GM12891 (cell line): ENCODE data around the gene ERN1.
A peak's percentile ranks its signal among the peaks of the same experiment; 100 is the strongest.

Experiments used
- POLR2A ChIP-seq: IDR thresholded peaks from 2 replicates; pipeline ENCODE4 v1.6.1; 2011; ENCODE audit warnings: low read depth, low read length, control low read depth
- POLR2AphosphoS5 ChIP-seq: IDR thresholded peaks from 2 replicates; pipeline ENCODE4 v1.6.1; 2011; ENCODE audit warnings: low read depth, low read length, control low read depth
- TAF1 ChIP-seq: IDR thresholded peaks from 2 replicates; pipeline ENCODE4 v1.6.1; 2011; ENCODE audit warnings: low read depth, low read length, control low read depth

DNA sequence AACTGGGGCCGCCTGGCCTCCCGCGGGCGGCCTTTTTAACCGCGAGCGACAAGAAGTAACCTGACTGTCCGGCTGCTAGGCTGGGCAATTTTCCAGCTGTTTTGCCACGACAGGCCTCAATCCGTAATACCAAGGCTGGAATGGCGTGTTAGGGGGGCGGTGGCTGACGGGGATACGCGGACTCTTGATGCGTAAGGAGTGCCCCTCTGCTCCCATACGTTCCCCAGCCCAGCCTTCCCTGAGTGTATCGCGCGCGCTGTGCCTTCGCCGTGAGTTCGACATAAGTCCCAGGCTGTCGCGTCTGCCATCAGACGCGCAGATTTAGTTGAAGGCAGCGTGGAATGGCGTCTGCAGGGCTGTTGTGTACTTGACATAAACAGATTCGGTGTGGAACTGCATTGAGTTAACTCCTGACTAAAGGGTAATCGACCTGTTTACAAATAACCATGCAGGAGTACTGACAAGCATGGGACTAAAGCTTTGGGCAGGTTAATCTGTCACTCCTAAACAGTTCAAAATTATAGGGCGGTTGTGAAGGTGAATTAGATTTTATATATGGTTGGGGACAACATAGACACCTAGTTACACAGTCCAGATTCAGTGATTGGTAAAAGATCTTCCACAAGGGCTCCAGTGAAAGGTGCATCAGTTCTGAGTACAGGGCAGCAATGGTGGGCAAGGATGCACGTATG is 16.6 kb upstream of the ERN1 start:
- TF ChIP-seq POLR2A, result peak; percentile 91; the same call in 1 of the 2 replicates
- peak; percentile 90 for TF ChIP-seq POLR2AphosphoS5
- TF ChIP-seq TAF1, result no peak
